ENCODE measurements around the gene FNDC3B. TPM values are rescaled to one million over a fixed set of nuclear protein-coding genes. Genes with fewer than 3 reads are reported as not detected.

Gene FNDC3B
- total RNA-seq, 1 donor from 2014 or later, result 204 TPM

DNA sequence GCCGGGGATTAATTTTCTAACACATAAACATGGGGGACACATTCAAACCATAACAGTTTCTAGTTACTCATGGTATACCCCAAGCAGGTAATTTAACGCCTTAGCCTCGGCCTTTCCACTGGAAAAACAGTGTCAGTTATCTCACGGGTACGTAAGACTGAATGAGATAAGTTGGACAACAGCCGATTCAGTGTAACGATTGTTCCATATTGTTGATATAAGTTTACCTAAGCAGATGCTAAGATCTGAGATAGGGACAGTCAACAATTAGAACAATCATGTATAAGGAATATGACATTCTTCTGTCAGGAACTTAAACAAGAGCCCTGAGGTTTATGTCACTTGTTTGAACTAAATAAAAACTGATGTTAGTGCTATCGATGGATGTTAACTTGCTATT is 278.1 kb downstream of the FNDC3B start:
- DNase-seq (ENCODE audit: low spot score), result no peak
- H3K27ac Mint-ChIP-seq (ENCODE audit: unreplicated experiment), result peak overlapping the region; percentile 88
- H3K4me3 Mint-ChIP-seq (ENCODE audit: unreplicated experiment), result no peak overlapping the region
- H3K27me3 Mint-ChIP-seq (ENCODE audit: unreplicated experiment), result peaks cover 21% of the 10 kb centered on the region
- H3K4me1 Mint-ChIP-seq (ENCODE audit: unreplicated experiment), result peaks cover 22% of the 10 kb centered on the region
- peaks cover 57% of the 10 kb centered on the region for H3K36me3 Mint-ChIP-seq (ENCODE audit: low read depth, unreplicated experiment)
- TF ChIP-seq, protein P1, sequence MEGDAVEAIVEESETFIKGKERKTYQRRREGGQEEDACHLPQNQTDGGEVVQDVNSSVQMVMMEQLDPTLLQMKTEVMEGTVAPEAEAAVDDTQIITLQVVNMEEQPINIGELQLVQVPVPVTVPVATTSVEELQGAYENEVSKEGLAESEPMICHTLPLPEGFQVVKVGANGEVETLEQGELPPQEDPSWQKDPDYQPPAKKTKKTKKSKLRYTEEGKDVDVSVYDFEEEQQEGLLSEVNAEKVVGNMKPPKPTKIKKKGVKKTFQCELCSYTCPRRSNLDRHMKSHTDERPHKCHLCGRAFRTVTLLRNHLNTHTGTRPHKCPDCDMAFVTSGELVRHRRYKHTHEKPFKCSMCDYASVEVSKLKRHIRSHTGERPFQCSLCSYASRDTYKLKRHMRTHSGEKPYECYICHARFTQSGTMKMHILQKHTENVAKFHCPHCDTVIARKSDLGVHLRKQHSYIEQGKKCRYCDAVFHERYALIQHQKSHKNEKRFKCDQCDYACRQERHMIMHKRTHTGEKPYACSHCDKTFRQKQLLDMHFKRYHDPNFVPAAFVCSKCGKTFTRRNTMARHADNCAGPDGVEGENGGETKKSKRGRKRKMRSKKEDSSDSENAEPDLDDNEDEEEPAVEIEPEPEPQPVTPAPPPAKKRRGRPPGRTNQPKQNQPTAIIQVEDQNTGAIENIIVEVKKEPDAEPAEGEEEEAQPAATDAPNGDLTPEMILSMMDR (IDR thresholded peaks at IDR 0.05; ENCODE audit: unreplicated experiment), result no peak
- H3K9me3 Mint-ChIP-seq (ENCODE audit: unreplicated experiment), result no peaks in the 10 kb centered on the region

DNA sequence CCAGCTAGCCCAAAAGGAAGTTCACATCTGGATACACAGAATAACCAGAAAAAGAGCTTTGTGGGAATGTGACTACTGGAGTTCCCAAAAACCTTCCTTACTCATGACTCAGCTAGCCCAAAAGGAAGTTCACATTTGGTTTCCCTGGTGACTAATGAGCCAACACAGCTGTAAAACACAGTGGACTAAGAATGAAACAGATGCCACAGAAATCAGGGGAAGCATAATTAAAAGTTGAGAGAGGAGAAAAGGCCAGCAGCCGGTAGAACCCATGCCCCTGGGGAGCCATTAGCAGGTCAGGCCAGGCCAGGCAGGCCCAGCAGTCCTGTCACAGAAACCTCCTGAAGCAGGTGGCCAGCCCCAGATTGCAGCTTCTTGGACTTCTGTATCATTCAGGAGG is 278.6 kb downstream of the FNDC3B start:
- Mint-ChIP-seq H3K4me3 (ENCODE audit: unreplicated experiment) (no peak overlapping the region), H3K27ac (ENCODE audit: unreplicated experiment) (peak overlapping the region; percentile 88), H3K36me3 (ENCODE audit: low read depth, unreplicated experiment) (peaks cover 54% of the 10 kb centered on the region), H3K4me1 (ENCODE audit: unreplicated experiment) (peaks cover 22% of the 10 kb centered on the region), H3K9me3 (ENCODE audit: unreplicated experiment) (no peaks in the 10 kb centered on the region), H3K27me3 (ENCODE audit: unreplicated experiment) (peaks cover 23% of the 10 kb centered on the region)
- DNase-seq (ENCODE audit: low spot score), result no peak
- TF ChIP-seq, protein P1 (IDR thresholded peaks at IDR 0.05; ENCODE audit: unreplicated experiment), result no peak

DNA sequence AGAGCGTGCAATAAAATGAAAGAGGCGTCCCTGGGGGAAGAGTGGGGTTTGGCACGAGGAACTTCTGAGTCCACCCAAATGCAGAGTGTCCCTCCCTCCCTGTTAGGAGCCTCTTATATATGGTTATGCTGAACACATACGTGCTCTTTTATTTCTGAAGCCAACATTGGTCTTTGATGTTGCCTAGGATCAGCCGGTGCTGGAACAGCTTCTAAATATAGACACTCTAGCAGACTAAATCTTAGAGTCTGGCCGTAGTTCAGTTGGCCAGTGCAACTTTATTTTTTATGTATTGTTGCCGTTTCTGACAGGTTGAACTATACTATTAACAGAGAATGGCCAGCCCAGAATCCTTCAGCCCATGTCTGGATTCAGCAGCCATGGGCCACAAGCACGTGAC is 280.2 kb downstream of the FNDC3B start:
- H3K4me1 Mint-ChIP-seq (ENCODE audit: unreplicated experiment), result peaks cover 22% of the 10 kb centered on the region
- peaks cover 62% of the 10 kb centered on the region for H3K36me3 Mint-ChIP-seq (ENCODE audit: low read depth, unreplicated experiment)
- no peak for DNase-seq (ENCODE audit: low spot score)
- H3K4me3 Mint-ChIP-seq (ENCODE audit: unreplicated experiment), result no peak overlapping the region
- no peaks in the 10 kb centered on the region for H3K9me3 Mint-ChIP-seq (ENCODE audit: unreplicated experiment)
- H3K27me3 Mint-ChIP-seq (ENCODE audit: unreplicated experiment), result peaks cover 23% of the 10 kb centered on the region
- TF ChIP-seq, protein P1 (IDR thresholded peaks at IDR 0.05; ENCODE audit: unreplicated experiment), result no peak
- H3K27ac Mint-ChIP-seq (ENCODE audit: unreplicated experiment), result peak overlapping the region; percentile 88

DNA sequence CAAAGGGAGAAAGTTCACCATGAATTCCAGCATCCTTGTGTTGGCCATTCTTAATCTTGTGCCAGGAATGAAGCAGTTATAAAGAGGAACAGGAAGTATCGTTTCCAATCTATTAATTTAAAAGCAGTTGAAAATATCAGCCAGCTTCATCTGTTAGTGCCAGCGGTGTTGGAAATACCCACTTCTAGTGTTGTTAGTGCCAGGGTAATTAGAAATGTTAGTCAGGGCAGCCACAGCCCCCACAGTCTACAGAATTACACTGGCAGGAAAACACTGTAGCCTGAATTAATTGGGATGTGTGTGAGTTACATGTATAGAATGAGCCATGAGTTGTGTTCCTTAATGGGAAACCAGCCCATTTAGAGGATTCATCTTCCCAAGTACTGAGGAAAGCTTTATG is 281.1 kb downstream of the FNDC3B start:
- H3K9me3 Mint-ChIP-seq (ENCODE audit: unreplicated experiment), result no peaks in the 10 kb centered on the region
- H3K4me1 Mint-ChIP-seq (ENCODE audit: unreplicated experiment), result peaks cover 25% of the 10 kb centered on the region
- peak overlapping the region; percentile 82 for H3K27ac Mint-ChIP-seq (ENCODE audit: unreplicated experiment)
- TF ChIP-seq, protein P1 (IDR thresholded peaks at IDR 0.05; ENCODE audit: unreplicated experiment), result no peak
- H3K27me3 Mint-ChIP-seq (ENCODE audit: unreplicated experiment), result peaks cover 25% of the 10 kb centered on the region
- no peak overlapping the region for H3K4me3 Mint-ChIP-seq (ENCODE audit: unreplicated experiment)
- peaks cover 66% of the 10 kb centered on the region for H3K36me3 Mint-ChIP-seq (ENCODE audit: low read depth, unreplicated experiment)
- DNase-seq (ENCODE audit: low spot score), result no peak

DNA sequence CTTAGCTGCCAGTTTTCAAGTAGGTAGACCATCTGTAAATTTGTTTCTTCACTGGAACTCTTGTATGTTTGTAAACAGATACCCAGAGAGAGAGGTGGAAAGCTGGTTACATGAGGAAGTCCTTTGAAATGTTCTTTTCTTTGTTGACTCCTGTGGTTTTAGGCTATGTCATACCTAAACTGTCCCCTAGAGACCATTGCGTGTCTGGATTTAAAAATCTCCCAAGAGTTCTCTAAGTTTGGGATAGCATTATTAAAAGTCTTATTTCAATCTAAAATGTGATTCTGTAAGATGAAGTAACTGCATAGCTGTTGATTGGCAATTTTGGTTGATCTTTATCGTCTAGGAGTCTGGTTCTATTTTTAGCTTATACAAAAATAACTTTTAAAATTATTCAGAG is 281.7 kb downstream of the FNDC3B start:
- peak overlapping the region; percentile 57 for H3K27ac Mint-ChIP-seq (ENCODE audit: unreplicated experiment)
- H3K27me3 Mint-ChIP-seq (ENCODE audit: unreplicated experiment), result peaks cover 25% of the 10 kb centered on the region
- no peak overlapping the region for H3K4me3 Mint-ChIP-seq (ENCODE audit: unreplicated experiment)
- H3K4me1 Mint-ChIP-seq (ENCODE audit: unreplicated experiment), result peaks cover 25% of the 10 kb centered on the region
- peaks cover 66% of the 10 kb centered on the region for H3K36me3 Mint-ChIP-seq (ENCODE audit: low read depth, unreplicated experiment)
- H3K9me3 Mint-ChIP-seq (ENCODE audit: unreplicated experiment), result no peaks in the 10 kb centered on the region
- DNase-seq (ENCODE audit: low spot score), result no peak
- TF ChIP-seq, protein P1 (IDR thresholded peaks at IDR 0.05; ENCODE audit: unreplicated experiment), result no peak

Measured in endothelial cell (in vitro differentiated cells).